ENCODE measurements around the gene ZNF579.

DNA sequence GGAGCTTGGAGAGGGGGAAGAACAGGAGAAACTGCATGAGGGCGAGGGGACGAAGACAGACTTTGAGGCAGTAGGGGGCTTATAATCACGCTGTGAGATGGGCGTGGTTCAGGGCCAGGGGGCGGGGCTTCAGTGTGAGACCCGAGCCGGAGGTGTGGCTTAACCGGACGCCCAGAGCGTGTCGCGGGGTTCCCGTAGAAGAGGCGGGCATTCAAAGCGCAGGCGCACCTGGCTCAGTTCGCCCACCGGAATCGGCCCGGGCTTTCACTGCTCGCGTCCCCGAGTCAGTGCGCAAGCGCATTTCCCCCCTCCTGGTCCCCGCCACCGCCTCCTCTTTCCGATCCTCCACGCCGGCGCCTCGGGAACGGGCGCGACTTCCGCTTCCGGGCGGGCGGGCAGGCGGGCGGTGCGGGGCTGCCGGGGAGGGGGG is 24.6 kb upstream of the ZNF579 start:
- TF ChIP-seq CTCF (IDR thresholded peaks at IDR 0.05) (no peak), POLR2A (IDR thresholded peaks at IDR 0.05) (no peak)
